Left forelimb (tissue), 1 donor: ENCODE results near the gene PDE6B.
"Not testable (repeated sequence)": the region's sequence is repeated elsewhere in the genome, so short reads cannot be mapped to it uniquely, and the experiment has no call there.

Source experiments
- DNase-seq: peaks from one replicate; pipeline ENCODE4 v3.0.0-alpha.2; 2018; ENCODE audit warnings: low spot score

PDE6B gene

GRCh38 chr4:624705-625590 lies at the start of gene PDE6B:
Gene PDE6B (plus strand): TSS chr4:625573. CDS start chr4:625627, 54 bp downstream.
- DNase-seq: no peak

DNA sequence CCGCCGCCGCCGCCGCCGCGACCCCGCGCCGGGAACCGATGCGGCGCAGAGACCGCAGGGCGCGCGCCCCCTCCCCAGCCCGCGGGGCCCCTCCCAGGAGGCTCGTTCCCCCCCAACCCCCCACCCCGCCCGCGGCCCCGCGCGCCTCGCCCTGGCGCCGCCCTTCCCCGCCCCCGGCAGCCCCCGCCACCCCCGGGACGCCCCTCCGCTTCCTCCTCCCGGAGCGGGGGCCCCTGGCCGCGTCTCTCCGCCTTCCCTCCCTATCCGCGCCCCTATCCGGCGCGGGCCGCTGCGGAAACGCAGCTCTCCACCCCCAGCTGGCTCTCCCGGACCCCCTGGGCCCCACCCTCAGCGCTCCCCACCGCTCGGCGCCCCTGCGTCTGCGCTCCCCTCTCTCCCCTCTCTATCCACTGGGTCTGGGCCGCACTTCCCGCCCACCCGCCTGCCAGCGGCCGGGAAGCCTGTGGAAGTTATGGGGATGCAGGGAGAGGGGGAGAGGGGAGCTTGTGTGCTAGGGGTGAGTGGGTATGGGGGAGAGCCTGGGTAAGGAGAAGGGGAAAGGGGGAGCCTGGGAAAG lies 49.0 kb upstream of the PDE6B start, which contains the start of gene TMEM271:
Gene TMEM271 (minus strand): TSS at position 51 of the 577 bp plus-strand sequence. CDS start 233 bp downstream, outside the sequence.
- DNase-seq: no peak

- no peak for DNase-seq
Measured at GRCh38 chr4:576991-577498, 48.3 kb upstream of the PDE6B start.

DNA sequence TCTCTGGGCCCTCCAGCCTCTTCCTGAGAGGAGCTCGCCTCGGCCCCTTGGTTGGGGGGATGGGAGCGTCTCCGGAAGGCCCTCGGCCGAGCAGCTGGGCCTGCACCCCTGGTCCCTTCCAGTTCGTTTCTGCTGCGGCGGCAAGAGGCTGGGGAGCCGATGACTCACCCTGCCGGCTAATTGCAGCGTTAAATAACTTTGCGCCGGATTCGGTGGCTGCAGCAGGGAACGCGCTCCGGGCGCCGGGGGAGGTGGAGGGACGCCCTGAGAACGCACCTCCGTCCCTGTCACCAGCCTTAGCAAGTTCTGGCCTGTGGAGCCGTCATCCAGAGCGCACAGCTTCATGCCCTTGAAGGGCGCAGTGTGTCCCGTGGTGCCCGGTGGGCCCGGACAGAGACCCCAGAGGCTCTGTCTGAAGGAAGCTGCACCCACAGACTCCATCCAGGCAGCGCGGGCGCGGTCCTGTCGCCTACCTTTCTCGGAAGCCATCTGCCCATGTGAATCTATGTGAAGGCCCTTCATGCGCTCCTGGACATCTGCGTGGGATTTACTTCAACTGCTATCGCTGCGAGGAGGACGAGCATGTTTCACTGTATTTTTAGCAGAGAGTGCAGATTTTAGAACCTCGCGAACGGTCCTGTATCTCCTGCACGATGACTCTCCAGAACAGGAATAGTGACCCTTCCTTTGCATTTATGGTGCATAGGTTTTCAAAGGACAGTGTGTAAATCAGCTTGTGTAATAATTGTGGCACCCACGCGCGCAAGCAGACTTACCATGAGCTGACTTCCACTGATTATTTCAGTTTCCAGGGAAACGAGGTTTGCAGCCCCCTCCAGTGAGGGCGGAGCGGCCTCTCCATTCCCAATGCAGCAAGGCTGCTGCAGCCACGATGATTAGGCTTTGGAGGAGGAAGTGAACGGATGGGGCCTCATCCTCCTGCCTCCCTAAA lies 47.6 kb upstream of the PDE6B start:
- DNase-seq: no peak

- no peak for DNase-seq
Measured at GRCh38 chr4:578451-579443, 46.6 kb upstream of the PDE6B start.

GRCh38 chr4:579543-580175 lies 45.7 kb upstream of the PDE6B start:
- no peak for DNase-seq

GRCh38 chr4:581181-581580 lies 44.2 kb upstream of the PDE6B start:
- no peak for DNase-seq

GRCh38 chr4:581753-582361 lies 43.5 kb upstream of the PDE6B start:
- DNase-seq: no peak

DNA sequence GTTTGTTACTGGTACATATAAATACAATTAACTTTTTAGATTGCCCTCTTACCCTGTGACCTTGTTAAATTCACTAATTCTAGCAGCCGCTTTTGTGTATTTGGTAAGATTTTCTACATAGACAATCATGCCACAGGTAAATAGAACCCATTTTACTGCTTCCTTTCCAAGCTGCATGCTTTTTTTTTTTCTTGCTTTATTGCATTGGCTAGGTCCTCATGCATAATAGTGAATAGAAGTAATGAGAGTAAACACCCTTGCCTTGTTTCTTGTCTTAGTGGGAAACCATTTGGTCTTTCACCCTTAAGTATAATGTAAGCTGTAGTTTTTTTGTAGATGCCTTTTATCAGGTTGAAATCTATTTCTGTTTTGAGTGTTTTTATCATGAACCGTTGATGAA lies 41.6 kb upstream of the PDE6B start:
- no peak for DNase-seq

GRCh38 chr4:587671-588350 lies 37.6 kb upstream of the PDE6B start:
- no peak for DNase-seq

GRCh38 chr4:588351-588849 lies 37.0 kb upstream of the PDE6B start:
- DNase-seq: no peak

GRCh38 chr4:589219-589963 lies 36.0 kb upstream of the PDE6B start:
- DNase-seq: no peak

DNA sequence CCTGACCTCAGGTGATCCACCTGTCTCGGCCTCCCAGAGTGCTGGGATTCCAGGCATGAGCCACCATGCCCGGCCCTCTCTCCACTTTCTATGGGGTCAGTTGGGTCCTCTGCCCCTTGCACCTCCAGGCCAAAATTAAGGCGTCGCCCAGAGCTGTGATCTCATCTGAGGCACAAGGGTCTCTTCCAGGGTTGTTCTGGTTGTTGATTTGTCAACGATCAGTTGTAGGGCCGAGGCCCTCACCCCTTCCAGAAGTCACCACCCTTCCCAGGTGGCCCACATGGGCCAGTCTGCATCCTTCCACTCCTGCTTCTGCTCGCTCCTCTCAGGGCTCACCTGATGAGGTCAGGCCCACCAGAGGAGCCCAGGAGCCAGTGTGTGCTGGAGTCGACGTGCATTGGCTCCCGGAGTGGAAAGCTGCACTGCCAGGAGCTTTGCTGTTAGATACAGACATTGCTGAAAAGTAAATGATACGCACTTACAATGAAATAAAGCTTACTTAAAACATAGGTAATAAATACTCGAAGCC lies 35.0 kb upstream of the PDE6B start:
- DNase-seq: no peak

- not testable (repeated sequence) for DNase-seq
Measured at GRCh38 chr4:592178-592577, 33.2 kb upstream of the PDE6B start.

GRCh38 chr4:592825-593520 lies 32.4 kb upstream of the PDE6B start:
- no peak for DNase-seq

DNA sequence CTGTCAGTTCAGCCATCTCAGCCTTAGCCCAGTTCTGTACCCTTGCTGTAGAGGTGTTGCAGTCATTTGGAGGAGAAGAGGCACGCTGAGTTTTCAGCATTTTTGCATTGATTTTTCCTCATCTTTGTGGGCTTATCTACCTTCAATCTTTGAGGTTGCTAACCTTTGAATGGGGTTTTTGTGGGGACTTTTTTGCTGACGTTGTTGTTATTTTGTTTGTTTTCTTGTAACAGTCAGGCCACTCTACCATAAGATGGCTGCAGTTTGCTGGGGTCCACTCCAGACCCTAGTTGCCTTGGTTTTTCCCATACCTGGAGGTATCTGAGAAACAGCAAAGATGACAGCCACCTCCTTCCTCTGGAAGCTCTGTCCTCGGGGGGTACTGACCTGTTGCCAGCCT lies 26.4 kb upstream of the PDE6B start:
- no peak for DNase-seq

GRCh38 chr4:600166-600565 lies 25.2 kb upstream of the PDE6B start:
- DNase-seq: no peak
